GM20000 (cell line): Measurements from ENCODE around the gene PAX3.

Experiments used
- DNase-seq: peaks from one replicate; pipeline ENCODE4 v3.0.0; 2012; ENCODE audit warnings: low spot score
- CTCF ChIP-seq: IDR thresholded peaks from 2 replicates; pipeline ENCODE4 v1.5.1; 2012; ENCODE audit warnings: mild to moderate bottlenecking, control low read depth; ENCODE audit errors: extremely low read depth, missing control alignments

The PAX3 gene

DNA sequence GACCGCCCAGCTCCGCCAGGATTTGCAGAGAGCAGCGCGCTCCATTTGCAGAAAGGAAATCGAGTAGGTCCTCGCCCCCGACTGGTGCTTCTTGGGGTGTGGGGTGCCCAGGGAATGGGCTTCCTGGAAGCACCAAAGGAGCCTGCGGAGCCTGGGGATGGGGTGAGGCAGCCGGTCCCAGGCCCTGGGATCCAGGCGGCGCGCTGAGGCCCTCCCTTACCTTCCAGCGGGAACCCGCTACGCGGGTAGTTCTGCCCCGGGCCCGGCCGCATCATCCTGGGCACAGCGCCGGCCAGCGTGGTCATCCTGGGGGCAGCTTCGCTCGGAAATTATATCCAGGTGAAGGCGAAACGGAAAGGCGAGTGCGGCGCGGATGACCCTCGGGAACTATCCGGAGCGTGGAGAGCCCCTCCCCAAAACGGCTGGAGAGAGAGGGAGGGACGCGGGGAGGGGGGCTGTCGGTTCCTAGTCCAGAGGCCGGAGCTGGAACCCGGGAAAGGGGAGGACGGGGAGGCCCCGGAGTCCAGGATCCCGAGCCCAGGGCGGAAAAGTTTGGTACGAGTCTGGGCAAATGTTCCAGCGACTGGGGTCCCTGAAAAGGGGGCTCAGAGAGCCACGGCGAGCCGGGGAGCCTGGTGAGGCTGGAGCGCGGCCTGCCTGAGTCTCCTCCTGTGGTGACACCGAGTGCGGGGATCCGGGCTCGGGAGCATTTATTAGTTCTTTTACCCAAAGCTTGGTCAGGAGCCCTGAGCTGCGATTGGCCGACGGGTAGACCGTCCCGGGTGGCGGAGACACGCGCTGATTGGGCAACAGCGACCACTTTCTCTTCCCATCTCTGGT, at the start of gene PAX3:
Gene PAX3, minus strand, starts transcription at position 688 of the 840 bp plus-strand sequence. Its CDS starts 383 bp downstream, at position 305.
- no peak for TF ChIP-seq CTCF
- no peak for DNase-seq

DNA sequence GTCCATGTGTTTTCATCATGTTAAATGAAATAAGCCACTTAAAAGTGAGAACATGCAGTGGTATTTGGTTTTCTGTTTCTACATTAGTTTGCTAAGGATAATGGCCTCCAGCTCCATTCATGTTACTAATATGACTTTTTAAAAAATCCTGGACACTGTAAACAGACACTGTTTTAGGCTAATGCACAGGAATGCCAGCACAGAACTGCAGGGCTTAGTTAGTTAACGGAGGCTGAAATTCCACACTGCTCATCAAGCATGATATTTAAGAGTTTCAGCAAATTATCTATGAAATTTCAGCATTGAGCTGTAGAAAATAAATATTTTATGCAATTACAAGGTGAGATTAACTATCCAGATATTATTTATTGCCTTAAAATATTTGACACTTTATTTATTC, 42.5 kb upstream of the PAX3 start:
- no peak for TF ChIP-seq CTCF
- no peak for DNase-seq

GRCh38 chr2:222338374-222338773, 39.6 kb upstream of the PAX3 start:
- no peak for DNase-seq
- TF ChIP-seq CTCF = no peak

DNA sequence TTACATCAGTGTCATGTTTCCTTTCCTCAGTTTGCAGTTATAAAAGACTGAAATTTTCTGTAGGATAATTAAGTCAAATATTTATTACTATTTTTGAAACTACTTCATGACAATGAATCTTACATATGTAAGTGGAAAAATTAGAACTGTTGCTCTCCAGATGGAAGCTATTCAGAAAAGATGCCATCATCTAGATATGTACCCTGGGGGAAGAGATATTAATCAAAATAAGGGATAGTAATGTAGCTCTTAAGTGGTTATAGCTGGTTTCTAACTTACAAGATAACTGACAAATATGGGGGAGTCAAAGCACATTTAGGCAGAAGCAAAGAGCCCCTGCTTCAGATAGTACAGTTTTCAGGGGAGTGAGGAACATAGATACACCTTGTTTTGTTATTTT, 38.1 kb upstream of the PAX3 start:
- no peak for TF ChIP-seq CTCF
- no peak for DNase-seq

DNA sequence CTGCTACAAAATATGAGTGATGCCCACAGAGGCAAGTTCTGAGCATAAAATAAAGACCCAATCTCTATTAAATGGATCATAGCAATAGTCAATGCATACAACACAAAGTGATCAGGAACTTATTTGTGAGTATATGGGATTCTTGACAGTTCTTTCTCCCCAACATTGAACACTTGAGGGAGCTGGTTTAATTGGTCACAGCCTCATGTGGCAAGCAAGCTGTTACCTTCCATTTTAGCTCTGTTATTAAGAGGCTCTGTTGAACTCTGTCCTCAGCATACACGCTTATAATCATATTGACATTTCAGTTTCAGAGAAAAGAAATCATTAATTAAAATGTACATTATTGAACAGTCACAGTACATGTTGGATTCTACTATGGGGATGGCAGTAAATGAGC, 37.6 kb upstream of the PAX3 start:
- no peak for TF ChIP-seq CTCF
- no peak for DNase-seq

- no peak for TF ChIP-seq CTCF
- no peak for DNase-seq
Measured at GRCh38 chr2:222334914-222335313, 36.1 kb upstream of the PAX3 start.

DNA sequence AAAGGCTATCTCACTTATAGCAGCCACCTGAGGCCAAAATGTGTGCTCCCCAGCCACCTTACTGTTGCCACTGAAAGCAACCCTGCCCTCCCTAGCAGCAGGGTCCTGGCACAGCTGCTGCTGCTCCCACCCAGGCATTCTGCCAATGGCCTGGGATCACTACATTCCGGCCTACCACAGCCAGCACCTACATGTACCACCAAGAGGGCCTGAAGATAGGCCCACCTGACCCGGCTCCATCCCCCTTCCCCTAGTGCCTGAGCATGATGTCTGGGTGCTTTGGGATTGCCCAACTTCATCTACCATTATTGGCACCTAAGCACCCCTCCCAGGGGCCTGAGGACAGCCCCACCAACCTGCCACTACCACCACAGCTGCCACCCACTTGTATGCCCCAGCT, 34.6 kb upstream of the PAX3 start:
- no peak for DNase-seq
- TF ChIP-seq CTCF = no peak
